SK-N-DZ (cell line): ENCODE results near the gene TECPR2.

Experiments
- small RNA-seq, 2 experiments: library from RNA; depleted of rRNA; stranded (forward); fragments of <200 nt; gene quantifications; one replicate each; pipeline ENCODE3, GENCODE V24; 2014

The TECPR2 gene

Small RNA genes lying within 50 kb of the gene (small RNA-seq; reads per million reads assigned to genes)
- gene MIR4309 = 0 reads per million in 2 experiments
